ENCODE measurements around the gene MYOM3. TPM values are rescaled to one million over a fixed set of nuclear protein-coding genes. Genes with fewer than 3 reads are reported as not detected.
A peak's percentile ranks its signal among the peaks of the same experiment; 100 is the strongest.

MYOM3 gene
- polyA plus RNA-seq, 1 donor (not counting 4 experiments of a cell fraction or from before 2014, with no cell fraction given) = 0.49 TPM

DNA sequence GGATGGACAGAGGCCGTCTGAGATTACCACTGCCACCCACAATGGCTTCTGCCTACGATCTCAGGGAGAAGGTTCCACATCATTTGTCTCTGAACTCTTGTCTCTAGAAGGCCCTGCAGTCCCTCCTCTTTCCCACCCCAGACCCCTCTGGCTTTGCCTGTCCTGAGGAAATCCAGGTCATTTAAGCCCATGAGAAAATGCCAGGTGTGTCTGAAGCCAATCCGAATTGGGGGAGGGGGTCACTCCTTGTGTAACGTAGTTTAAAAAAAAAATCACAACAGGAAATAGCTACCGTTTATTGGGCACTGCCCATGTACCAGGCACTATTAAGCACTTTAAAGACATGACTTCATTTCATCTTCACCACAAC, 7.5 kb upstream of the MYOM3 start:
- H2AFZ ChIP-seq (ENCODE audit: control insufficient read depth, low read length) = no peak overlapping the region
- no peaks in the 10 kb centered on the region for H3K9me1 ChIP-seq (ENCODE audit: control insufficient read depth, extremely low read depth, insufficient read depth, low read length)
- peak overlapping the region; percentile 73 for H3K27ac ChIP-seq (ENCODE audit: control insufficient read depth, insufficient read depth, low read length)
- no peaks in the 10 kb centered on the region for H3K27me3 ChIP-seq (ENCODE audit: control insufficient read depth, extremely low read depth, insufficient read depth, low read length)
- DNase-seq (ENCODE audit: low read depth, low spot score) (no peak), FAIRE-seq (no peak)
- no peaks in the 10 kb centered on the region for H3K79me2 ChIP-seq (ENCODE audit: control insufficient read depth, insufficient read depth, low read length)
- no peaks in the 10 kb centered on the region for H4K20me1 ChIP-seq (ENCODE audit: control insufficient read depth, extremely low read depth, insufficient read depth, low read length)
- dilution Hi-C loops (cut with MboI; ENCODE audit: extremely low pct_ligation_motif_present, low sequenced_read_pairs) = no loop called here
- no peak for TF ChIP-seq EZH2 (IDR thresholded peaks at IDR 0.05; ENCODE audit: low read length)
- TF ChIP-seq, protein P1, sequence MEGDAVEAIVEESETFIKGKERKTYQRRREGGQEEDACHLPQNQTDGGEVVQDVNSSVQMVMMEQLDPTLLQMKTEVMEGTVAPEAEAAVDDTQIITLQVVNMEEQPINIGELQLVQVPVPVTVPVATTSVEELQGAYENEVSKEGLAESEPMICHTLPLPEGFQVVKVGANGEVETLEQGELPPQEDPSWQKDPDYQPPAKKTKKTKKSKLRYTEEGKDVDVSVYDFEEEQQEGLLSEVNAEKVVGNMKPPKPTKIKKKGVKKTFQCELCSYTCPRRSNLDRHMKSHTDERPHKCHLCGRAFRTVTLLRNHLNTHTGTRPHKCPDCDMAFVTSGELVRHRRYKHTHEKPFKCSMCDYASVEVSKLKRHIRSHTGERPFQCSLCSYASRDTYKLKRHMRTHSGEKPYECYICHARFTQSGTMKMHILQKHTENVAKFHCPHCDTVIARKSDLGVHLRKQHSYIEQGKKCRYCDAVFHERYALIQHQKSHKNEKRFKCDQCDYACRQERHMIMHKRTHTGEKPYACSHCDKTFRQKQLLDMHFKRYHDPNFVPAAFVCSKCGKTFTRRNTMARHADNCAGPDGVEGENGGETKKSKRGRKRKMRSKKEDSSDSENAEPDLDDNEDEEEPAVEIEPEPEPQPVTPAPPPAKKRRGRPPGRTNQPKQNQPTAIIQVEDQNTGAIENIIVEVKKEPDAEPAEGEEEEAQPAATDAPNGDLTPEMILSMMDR (optimal IDR thresholded peaks at IDR 0.05 in 1 of 3, IDR thresholded peaks at IDR 0.05 in 1 of 3, conservative IDR thresholded peaks at IDR 0.05 in 1 of 3; ENCODE audit: extremely low read depth in 1 of 3, insufficient read depth in 2 of 3, low read length in 3 of 3) = no peak
- no peak overlapping the region for H3K9ac ChIP-seq (ENCODE audit: control insufficient read depth, extremely low read depth, insufficient read depth, low read length)
- no peaks in the 10 kb centered on the region for H3K36me3 ChIP-seq (ENCODE audit: control insufficient read depth in 2 of 2, extremely low read depth in 1 of 2, insufficient read depth in 2 of 2, low read length in 2 of 2)
- H3K4me2 ChIP-seq (ENCODE audit: control insufficient read depth, extremely low read depth, insufficient read depth, low read depth, low read length) = peak overlapping the region; percentile 73
- H3K4me1 ChIP-seq (ENCODE audit: control insufficient read depth, extremely low read depth, insufficient read depth, low read length) = peaks cover 35% of the 10 kb centered on the region
- no peak overlapping the region for H3K4me3 ChIP-seq (ENCODE audit: control insufficient read depth in 2 of 3, extremely low read depth in 1 of 3, insufficient read depth in 2 of 3, low read depth in 1 of 3, low read length in 3 of 3)
- H3K9me3 ChIP-seq (ENCODE audit: control insufficient read depth, low read depth, low read length) = no peaks in the 10 kb centered on the region

DNA sequence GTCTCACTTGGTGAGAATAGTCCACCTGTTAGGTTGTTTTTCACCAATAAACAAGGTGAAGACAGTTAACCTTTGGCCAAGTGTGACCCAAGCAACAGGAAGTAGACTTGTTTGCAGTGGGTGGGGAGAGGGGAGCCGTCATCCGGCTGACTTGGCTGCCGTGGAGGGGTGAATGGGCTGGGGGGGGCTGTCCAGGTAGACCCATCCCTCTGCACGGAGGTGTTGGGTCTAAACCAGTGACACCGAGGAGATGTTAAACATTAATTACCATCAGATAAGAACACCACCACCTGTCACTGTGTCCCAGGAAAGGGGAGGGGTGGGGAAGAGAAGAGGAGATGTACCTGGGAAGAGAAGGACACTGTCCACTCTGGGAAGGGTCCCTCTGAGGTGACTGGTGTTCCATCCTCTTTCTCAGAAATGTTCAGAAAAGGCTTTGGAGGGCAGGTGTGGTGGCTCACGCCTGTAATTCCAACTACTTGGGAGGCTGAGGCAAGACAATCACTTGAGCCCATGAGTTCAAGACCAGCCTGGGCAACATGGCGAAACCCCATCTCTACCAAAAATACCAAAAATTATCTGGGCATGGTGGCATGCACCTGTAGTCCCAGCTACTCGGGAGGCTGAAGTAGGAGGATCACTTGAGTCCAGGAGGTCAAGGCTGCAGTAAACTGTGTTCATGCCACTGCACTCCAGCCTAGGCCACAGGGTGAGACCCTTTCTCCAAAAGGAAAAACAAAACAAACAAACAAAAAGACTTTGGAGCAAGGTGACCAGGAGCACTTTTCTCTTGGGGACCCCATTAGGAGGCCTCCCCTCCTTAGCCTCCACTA, 6.7 kb upstream of the MYOM3 start:
- DNase-seq (ENCODE audit: low read depth, low spot score) (no peak), FAIRE-seq (no peak)
- dilution Hi-C loops (cut with MboI; ENCODE audit: extremely low pct_ligation_motif_present, low sequenced_read_pairs) = no loop called here

More for the DNA sequence above, 6.7 kb upstream of the MYOM3 start:
- Histone ChIP-seq H4K20me1 (ENCODE audit: control insufficient read depth, extremely low read depth, insufficient read depth, low read length) (no peaks in the 10 kb centered on the region), H3K4me1 (ENCODE audit: control insufficient read depth, extremely low read depth, insufficient read depth, low read length) (peaks cover 35% of the 10 kb centered on the region), H3K27ac (ENCODE audit: control insufficient read depth, insufficient read depth, low read length) (no peak overlapping the region), H3K9me1 (ENCODE audit: control insufficient read depth, extremely low read depth, insufficient read depth, low read length) (no peaks in the 10 kb centered on the region), H3K4me3 (ENCODE audit: control insufficient read depth in 2 of 3, extremely low read depth in 1 of 3, insufficient read depth in 2 of 3, low read depth in 1 of 3, low read length in 3 of 3) (no peak overlapping the region), H3K36me3 (ENCODE audit: control insufficient read depth in 2 of 2, extremely low read depth in 1 of 2, insufficient read depth in 2 of 2, low read length in 2 of 2) (no peaks in the 10 kb centered on the region), H3K9me3 (ENCODE audit: control insufficient read depth, low read depth, low read length) (no peaks in the 10 kb centered on the region), H3K79me2 (ENCODE audit: control insufficient read depth, insufficient read depth, low read length) (no peaks in the 10 kb centered on the region), H2AFZ (ENCODE audit: control insufficient read depth, low read length) (no peak overlapping the region), H3K9ac (ENCODE audit: control insufficient read depth, extremely low read depth, insufficient read depth, low read length) (no peak overlapping the region), H3K4me2 (ENCODE audit: control insufficient read depth, extremely low read depth, insufficient read depth, low read depth, low read length) (no peak overlapping the region), H3K27me3 (ENCODE audit: control insufficient read depth, extremely low read depth, insufficient read depth, low read length) (no peaks in the 10 kb centered on the region)
- TF ChIP-seq, protein P1 (optimal IDR thresholded peaks at IDR 0.05 in 1 of 3, IDR thresholded peaks at IDR 0.05 in 1 of 3, conservative IDR thresholded peaks at IDR 0.05 in 1 of 3; ENCODE audit: extremely low read depth in 1 of 3, insufficient read depth in 2 of 3, low read length in 3 of 3) = no peak
- no peak for TF ChIP-seq EZH2 (IDR thresholded peaks at IDR 0.05; ENCODE audit: low read length)
